K562 (cell line): ENCODE measurements around the gene MARK3. TPM values are rescaled to one million over a fixed set of nuclear protein-coding genes. Genes with fewer than 3 reads are reported as not detected.

Source experiments
- CAMTA2 ChIP-seq: fragments of 250-450 bp; sonication (Bioruptor Pico); conservative IDR thresholded peaks from 2 replicates; pipeline ENCODE4 v1.5.1; 2022
- ETS1 ChIP-seq: conservative IDR thresholded peaks from 2 replicates; pipeline ENCODE4 v1.6.1; 2011; ENCODE audit warnings: low read depth, mild to moderate bottlenecking, low read length; ENCODE audit not compliant: control insufficient read depth
- GABPA ChIP-seq: fragments of 200-800 bp; sonication (Bioruptor generic); conservative IDR thresholded peaks from 2 replicates; pipeline ENCODE4 v1.6.1; 2016; ENCODE audit warnings: low read depth, missing genetic modification characterization, missing compliant biosample characterization
- HMGXB4 ChIP-seq: sonication (generic); formaldehyde crosslinking; IDR thresholded peaks from 2 replicates; pipeline ENCODE4 v1.8.1; 2023; ENCODE audit warnings: mild to moderate bottlenecking, missing genetic modification reagents
- KLF10 ChIP-seq: fragments of 250-450 bp; sonication (Bioruptor Pico); IDR thresholded peaks from 2 replicates; pipeline ENCODE4 v1.6.1; 2021; ENCODE audit warnings: matching md5 sums
- LEF1 ChIP-seq: fragments of 450-650 bp; IDR thresholded peaks from 2 replicates; pipeline ENCODE4 v1.6.1; 2016; ENCODE audit warnings: mild to moderate bottlenecking
- MXD1 ChIP-seq: fragments of 250-450 bp; sonication (Bioruptor Pico); IDR thresholded peaks from 2 replicates; pipeline ENCODE4 v1.8.0; 2021; ENCODE audit warnings: borderline replicate concordance, mild to moderate bottlenecking, moderate library complexity; ENCODE audit not compliant: poor library complexity, severe bottlenecking
- NFE2 ChIP-seq: IDR thresholded peaks from 2 replicates; pipeline ENCODE4 v1.6.1; 2014; ENCODE audit warnings: antibody characterized with exemption, low read depth
- NUFIP1 ChIP-seq: fragments of 450-650 bp; IDR thresholded peaks from 2 replicates; pipeline ENCODE4 v1.6.1; 2018; ENCODE audit not compliant: partially characterized antibody
- PCBP1 ChIP-seq: fragments of 200-400 bp; formaldehyde crosslinking; IDR thresholded peaks from 2 replicates; pipeline ENCODE4 v1.6.1; 2018; ENCODE audit warnings: mild to moderate bottlenecking, low read depth, low read length; ENCODE audit not compliant: poor library complexity, severe bottlenecking
- POLR2AphosphoS5 ChIP-seq: IDR thresholded peaks from 2 replicates; pipeline ENCODE4 v1.6.1; 2011; ENCODE audit warnings: mild to moderate bottlenecking, low read depth, low read length, moderate library complexity; ENCODE audit not compliant: control insufficient read depth, insufficient read depth
- SAP30 ChIP-seq: fragments of 200-600 bp; sonication (generic); IDR thresholded peaks from 2 replicates; pipeline ENCODE4 v1.6.1; 2012; ENCODE audit warnings: borderline replicate concordance, low read depth, mild to moderate bottlenecking, moderate library complexity, low read length, control low read depth, inconsistent platforms; ENCODE audit not compliant: insufficient read depth, poor library complexity, severe bottlenecking
- SIRT6 ChIP-seq: IDR thresholded peaks from one replicate; pipeline ENCODE4 v1.6.1; 2012; ENCODE audit warnings: low read depth, mild to moderate bottlenecking, control low read depth, inconsistent platforms, low read length, moderate library complexity
- SUPT5H ChIP-seq: fragments of 450-650 bp; IDR thresholded peaks from 2 replicates; pipeline ENCODE4 v1.6.1; 2016
- ZBTB12 ChIP-seq: fragments of 250-450 bp; sonication (Bioruptor Pico); IDR thresholded peaks from 2 replicates; pipeline ENCODE4 v1.4.0; 2020
- ZBTB17 ChIP-seq: fragments of 450-650 bp; formaldehyde crosslinking; IDR thresholded peaks from 2 replicates; pipeline ENCODE4 v1.4.0; 2020; ENCODE audit warnings: mild to moderate bottlenecking
- ZFX ChIP-seq: sonication (generic); formaldehyde crosslinking; IDR thresholded peaks from 2 replicates; pipeline ENCODE4 v1.8.0; 2022; ENCODE audit warnings: mild to moderate bottlenecking, missing genetic modification reagents, moderate library complexity
- ZNF143 ChIP-seq: sonication (generic); formaldehyde crosslinking; IDR thresholded peaks from 2 replicates; pipeline ENCODE4 v1.9.0; 2022; ENCODE audit warnings: mild to moderate bottlenecking, missing genetic modification reagents
- ZNF24 ChIP-seq: fragments of 450-650 bp; IDR thresholded peaks from 2 replicates; pipeline ENCODE4 v1.6.1; 2016
- ZNF280A ChIP-seq: fragments of 450-650 bp; IDR thresholded peaks from 2 replicates; pipeline ENCODE4 v1.6.1; 2018; ENCODE audit warnings: mild to moderate bottlenecking, low read depth; ENCODE audit not compliant: partially characterized antibody
- ZNF436 ChIP-seq: fragments of 250-450, 450-650 bp; sonication (Bioruptor Pico); formaldehyde crosslinking; IDR thresholded peaks from 2 replicates; pipeline ENCODE4 v1.7.0; 2020; ENCODE audit warnings: mild to moderate bottlenecking
- ZNF764 ChIP-seq: fragments of 250-450 bp; sonication (Bioruptor Pico); IDR thresholded peaks from 2 replicates; pipeline ENCODE4 v1.4.0; 2020; ENCODE audit warnings: low read depth, mild to moderate bottlenecking, moderate library complexity
- polyA plus RNA-seq, 8 experiments: library from polyadenylated mRNA; depleted of rRNA in 4 of 8; stranded (reverse) in 5 of 8; unstranded in 3 of 8; fragments of >200 nt; fragmentation: Nextera tagmentation in 2 of 8; fragmentation: Illumina TruSeq in 1 of 8; extraction: Ambion mirVana in 2 of 8; extraction: Trizol in 1 of 8; gene quantifications; 2 replicates each; pipeline versions ENCODE4 v1.2.1 to v1.2.3, GENCODE V29; 2011 to 2014; ENCODE audit warnings: inconsistent platforms in 1 of 8, missing spikeins in 1 of 8
- total RNA-seq, 7 experiments: library from RNA; depleted of rRNA in 6 of 7; stranded (reverse); fragments of >200 nt in 6 of 7; fragmentation: Illumina TruSeq in 2 of 7; extraction: Trizol in 2 of 7; gene quantifications; 2 replicates each; pipeline versions ENCODE4 v1.2.1 to v1.2.3, GENCODE V29; 2011 to 2021; ENCODE audit warnings: low replicate concordance in 1 of 7

Gene MARK3
- total and polyA plus RNA-seq, 9 of the 15 experiments (the other 6 are each of a cell fraction or from before 2014, with no cell fraction given) = 10.1 to 68.7 (median 56.3) TPM

- peak; percentile 91 for TF ChIP-seq PCBP1
- TF ChIP-seq ZFX (CRISPR knock-in tag) = peak; percentile 54
- TF ChIP-seq LEF1 = no peak
- no peak for TF ChIP-seq HMGXB4 (CRISPR knock-in tag)
- TF ChIP-seq ZNF143 = peak; percentile 64
- no peak for TF ChIP-seq ZNF436 (CRISPR knock-in tag)
- no peak for TF ChIP-seq POLR2AphosphoS5
- TF ChIP-seq MXD1 (CRISPR knock-in tag) = peak; percentile 98
- peak; percentile 95; the same call in 1 of the 2 replicates for TF ChIP-seq ETS1
- no peak for TF ChIP-seq NFE2
- TF ChIP-seq NUFIP1 = no peak
- no peak for TF ChIP-seq ZNF280A
- TF ChIP-seq SIRT6 = no peak
- no peak for TF ChIP-seq ZBTB17 (CRISPR knock-in tag)
- peak; percentile 99 for TF ChIP-seq SAP30
- TF ChIP-seq KLF10 (CRISPR knock-in tag) = no peak
- TF ChIP-seq ZNF24 = no peak
- TF ChIP-seq CAMTA2 (CRISPR knock-in tag) = no peak
- 0 out of 2 replicates have a peak, but pooled peaks have one; percentile 28 for TF ChIP-seq SUPT5H
- peak; percentile 61 for TF ChIP-seq ZBTB12
- TF ChIP-seq ZNF764 (CRISPR knock-in tag) = no peak
- TF ChIP-seq GABPA (tag) = peak; percentile 90
These were observed 143.6 kb downstream of the MARK3 start, which contains the start of gene TRMT61A (continued) for GRCh38 chr14:103528587-103529382.
